B cell (primary cell): Measurements from ENCODE around the gene RHOV. TPM values are rescaled to one million over a fixed set of nuclear protein-coding genes. Genes with fewer than 3 reads are reported as not detected.

Experiments used
- ATAC-seq: fragments of 200-7000 bp; cut with Tn5 transposase; one replicate; pipeline ENCODE4 v1.10.0; 2021; ENCODE audit warnings: low read depth, mild to moderate bottlenecking, moderate number of reproducible peaks, moderate library complexity
- CTCF ChIA-PET: fragments of 350-600 bp; sonication (Branson Sonifier 250); formaldehyde crosslinking; loops from one replicate; lab custom pipeline; 2021; ENCODE audit warnings: antibody characterized with exemption, inconsistent platforms; lab: Charles Lee
- POLR2A ChIA-PET: fragments of 350-600 bp; sonication (Branson Sonifier 250); formaldehyde crosslinking; loops from one replicate; lab custom pipeline; 2021; ENCODE audit warnings: antibody characterized with exemption; lab: Charles Lee
- DNase-seq: peaks from one replicate; pipeline ENCODE4 v3.0.0; 2013
- H2AFZ ChIP-seq: 2 replicates; pipeline ENCODE4 v1.6.1; 2012; ENCODE audit warnings: mild to moderate bottlenecking, low read depth, low read length; ENCODE audit not compliant: insufficient read depth, poor library complexity, severe bottlenecking
- H3K27ac ChIP-seq, 2 donors: 1 replicate in 1 of 2; 2 replicates in 1 of 2; pipeline ENCODE4 v1.5.1; 2012 to 2013; ENCODE audit warnings: low read length in 2 of 2, mild to moderate bottlenecking in 2 of 2, moderate library complexity in 1 of 2
- H3K27me3 ChIP-seq, 4 experiments: fragments of 200-600 bp in 1 of 4; sonication (generic) in 1 of 4; replicated peaks in 1 of 4; 1 replicate in 2 of 4; 2 replicates in 2 of 4; pipeline versions ENCODE4 v1.6.1 to v1.7.0; 2013 to 2016; ENCODE audit warnings: low read length in 3 of 4, mild to moderate bottlenecking in 2 of 4, mixed read lengths in 1 of 4, moderate library complexity in 1 of 4; ENCODE audit not compliant: insufficient read depth in 4 of 4, control insufficient read depth in 3 of 4; ENCODE audit errors: control extremely low read depth in 1 of 4
- H3K36me3 ChIP-seq, 2 experiments: replicated peaks in 1 of 2; 1 replicate in 1 of 2; 2 replicates in 1 of 2; pipeline versions ENCODE4 v1.6.1 to v1.7.1; 2013; ENCODE audit warnings: low read length in 1 of 2; ENCODE audit not compliant: insufficient read depth in 2 of 2, control insufficient read depth in 1 of 2; ENCODE audit errors: control extremely low read depth in 1 of 2, extremely low read depth in 1 of 2
- H3K4me1 ChIP-seq, 2 donors: fragments of 200-600 bp in 1 of 2; sonication (generic) in 1 of 2; 1 replicate in 1 of 2; 2 replicates in 1 of 2; pipeline versions ENCODE4 v1.5.1 to v1.6.1; 2013 to 2017; ENCODE audit warnings: low read length in 2 of 2; ENCODE audit not compliant: control insufficient read depth in 2 of 2, insufficient read depth in 2 of 2
- H3K4me2 ChIP-seq: replicated peaks from 2 replicates; pipeline ENCODE3; 2012; ENCODE audit warnings: mild to moderate bottlenecking, low read depth, low read length; ENCODE audit not compliant: poor library complexity, severe bottlenecking
- H3K4me3 ChIP-seq, 5 experiments: fragments of 200-600 bp in 1 of 5; sonication (generic) in 1 of 5; 1 replicate in 3 of 5; 2 replicates in 2 of 5; pipeline versions ENCODE4 v1.5.1 to v1.7.0; 2011 to 2016; ENCODE audit warnings: low read length in 4 of 5, mild to moderate bottlenecking in 4 of 5, low read depth in 2 of 5, control low read depth in 1 of 5, moderate library complexity in 1 of 5; ENCODE audit not compliant: insufficient read depth in 1 of 5; ENCODE audit errors: control extremely low read depth in 1 of 5, extremely low read depth in 1 of 5
- H3K79me2 ChIP-seq: fragments of 200-600 bp; sonication (generic); one replicate; pipeline ENCODE4 v1.6.0; 2016; ENCODE audit warnings: low read length; ENCODE audit not compliant: control insufficient read depth, insufficient read depth
- H3K9ac ChIP-seq: fragments of 200-600 bp; sonication (generic); 2 replicates; pipeline ENCODE4 v1.6.1; 2017; ENCODE audit warnings: mild to moderate bottlenecking, low read length, moderate library complexity
- H3K9me3 ChIP-seq, 3 donors: one replicate each; pipeline versions ENCODE4 v1.6.1 to v1.7.1; 2013; ENCODE audit warnings: low read length in 2 of 3; ENCODE audit not compliant: control insufficient read depth in 2 of 3, insufficient read depth in 1 of 3; ENCODE audit errors: control extremely low read depth in 1 of 3
- H4K20me1 ChIP-seq: 2 replicates; pipeline ENCODE4 v1.6.0; 2012; ENCODE audit warnings: mild to moderate bottlenecking, low read length; ENCODE audit not compliant: insufficient read depth, control insufficient read depth, poor library complexity, severe bottlenecking
- H3K27ac Mint-ChIP-seq: one replicate; pipeline ENCODE4 v1.8.0; 2021; ENCODE audit warnings: mixed read lengths
- H3K27me3 Mint-ChIP-seq: one replicate; pipeline ENCODE4 v1.8.0; 2021; ENCODE audit warnings: mixed read lengths
- H3K4me1 Mint-ChIP-seq: one replicate; pipeline ENCODE4 v1.8.0; 2021; ENCODE audit warnings: mixed read lengths
- H3K4me3 Mint-ChIP-seq: one replicate; pipeline ENCODE4 v1.8.0; 2021; ENCODE audit warnings: mixed read lengths
- H3K9me3 Mint-ChIP-seq: one replicate; pipeline ENCODE4 v1.8.0; 2022; ENCODE audit warnings: mixed read lengths; ENCODE audit not compliant: insufficient read depth
- EZH2 ChIP-seq: IDR thresholded peaks from 2 replicates; pipeline ENCODE4 v1.6.1; 2012; ENCODE audit warnings: borderline replicate concordance, low read depth, mild to moderate bottlenecking, moderate library complexity, low read length; ENCODE audit not compliant: insufficient read depth, poor library complexity, severe bottlenecking
- WGBS: methylation state at CpG from one replicate; pipeline ENCODE4 v1.1.5; 2013; ENCODE audit warnings: missing lambda C conversion rate; ENCODE audit not compliant: insufficient coverage; 5-methylcytosine and 5-hydroxymethylcytosine counted together
- intact Hi-C: fragments of 100-400 bp; cut with micrococcal nuclease; formaldehyde crosslinking; loops from one replicate; pipeline ENCODE4 v1.10.0; 2022
- polyA plus RNA-seq: library from polyadenylated mRNA; depleted of rRNA; stranded (reverse); fragments of >200 nt; gene quantifications from 2 replicates; pipeline ENCODE4 v1.2.3, GENCODE V29; 2012
- total RNA-seq, 2 donors: library from RNA; stranded (reverse); fragments of 120-200 nt in 1 of 2; gene quantifications; 1 replicate in 1 of 2; 2 replicates in 1 of 2; pipeline versions ENCODE4 v1.2.3 to v1.2.4, GENCODE V29; 2013 to 2022
- TF ChIP-seq, protein P1 (sequence below): fragments of 200-600 bp; IDR thresholded peaks from one replicate; pipeline ENCODE4 v1.8.0; 2022; ENCODE audit warnings: antibody characterized with exemption, mild to moderate bottlenecking

The RHOV gene
- total and polyA plus RNA-seq, 2 donors (not counting 1 experiment from before 2014, with no cell fraction given), result 0.54 TPM; not detected in 1

DNA sequence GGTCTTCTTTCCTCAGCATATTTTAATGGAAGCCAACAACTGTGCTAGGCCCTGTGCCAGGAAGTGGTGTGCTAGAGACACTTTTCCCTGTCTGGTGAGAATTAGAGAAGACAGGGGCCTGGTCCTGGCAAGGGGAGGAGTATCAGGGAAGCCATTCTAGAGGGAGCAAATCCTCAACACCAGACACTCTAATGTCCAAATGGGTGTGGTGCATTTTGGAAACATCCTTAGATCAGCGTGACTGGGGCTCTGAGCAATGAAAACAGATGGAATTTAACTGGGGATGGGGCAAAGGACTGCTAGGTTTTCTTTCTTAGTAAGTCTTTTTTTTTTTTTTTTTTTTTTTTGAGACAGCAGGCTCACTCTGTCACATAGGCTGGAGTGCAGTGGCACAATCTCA lies 12.6 kb upstream of the RHOV start:
- ChIA-PET CTCF (interaction anchor here (2.1 to 4.3 kb wide), 2 partner anchors 8 to 28 kb away, joined by 8 to 21 read pairs; partner anchors contain the start of gene VPS18), POLR2A (no interaction called here)
- H3K79me2 ChIP-seq, result no peaks in the 10 kb centered on the region
- no peaks in the 10 kb centered on the region for H4K20me1 ChIP-seq
- DNase-seq, result no peak
- no peak overlapping the region for H3K4me3 ChIP-seq
- H3K4me1 ChIP-seq, result no peaks in the 10 kb centered on the region
- ATAC-seq, result no peak
- no peak for TF ChIP-seq EZH2
- TF ChIP-seq, protein P1, sequence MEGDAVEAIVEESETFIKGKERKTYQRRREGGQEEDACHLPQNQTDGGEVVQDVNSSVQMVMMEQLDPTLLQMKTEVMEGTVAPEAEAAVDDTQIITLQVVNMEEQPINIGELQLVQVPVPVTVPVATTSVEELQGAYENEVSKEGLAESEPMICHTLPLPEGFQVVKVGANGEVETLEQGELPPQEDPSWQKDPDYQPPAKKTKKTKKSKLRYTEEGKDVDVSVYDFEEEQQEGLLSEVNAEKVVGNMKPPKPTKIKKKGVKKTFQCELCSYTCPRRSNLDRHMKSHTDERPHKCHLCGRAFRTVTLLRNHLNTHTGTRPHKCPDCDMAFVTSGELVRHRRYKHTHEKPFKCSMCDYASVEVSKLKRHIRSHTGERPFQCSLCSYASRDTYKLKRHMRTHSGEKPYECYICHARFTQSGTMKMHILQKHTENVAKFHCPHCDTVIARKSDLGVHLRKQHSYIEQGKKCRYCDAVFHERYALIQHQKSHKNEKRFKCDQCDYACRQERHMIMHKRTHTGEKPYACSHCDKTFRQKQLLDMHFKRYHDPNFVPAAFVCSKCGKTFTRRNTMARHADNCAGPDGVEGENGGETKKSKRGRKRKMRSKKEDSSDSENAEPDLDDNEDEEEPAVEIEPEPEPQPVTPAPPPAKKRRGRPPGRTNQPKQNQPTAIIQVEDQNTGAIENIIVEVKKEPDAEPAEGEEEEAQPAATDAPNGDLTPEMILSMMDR, result no peak
- H3K27ac ChIP-seq, result no peak overlapping the region
- no peak overlapping the region for H3K9ac ChIP-seq
- no CpG with 5 or more reads among the region's 1 CpG for WGBS
- peaks cover under 1% of the 10 kb centered on the region for H3K4me1 Mint-ChIP-seq
- no peaks in the 10 kb centered on the region for H3K9me3 Mint-ChIP-seq
- H3K4me2 ChIP-seq, result no peak overlapping the region
- H3K4me3 Mint-ChIP-seq, result no peak overlapping the region
- peaks cover 3% of the 10 kb centered on the region for H3K27me3 Mint-ChIP-seq
- H3K9me3 ChIP-seq, result peaks cover 0 to 7% (median 0%) of the 10 kb centered on the region in 3 donors
- H3K27ac Mint-ChIP-seq, result no peak overlapping the region
- no peaks in the 10 kb centered on the region for H3K27me3 ChIP-seq
- no peaks in the 10 kb centered on the region for H3K36me3 ChIP-seq
- H2AFZ ChIP-seq, result no peak overlapping the region
- intact Hi-C loops, result no loop called here

DNA sequence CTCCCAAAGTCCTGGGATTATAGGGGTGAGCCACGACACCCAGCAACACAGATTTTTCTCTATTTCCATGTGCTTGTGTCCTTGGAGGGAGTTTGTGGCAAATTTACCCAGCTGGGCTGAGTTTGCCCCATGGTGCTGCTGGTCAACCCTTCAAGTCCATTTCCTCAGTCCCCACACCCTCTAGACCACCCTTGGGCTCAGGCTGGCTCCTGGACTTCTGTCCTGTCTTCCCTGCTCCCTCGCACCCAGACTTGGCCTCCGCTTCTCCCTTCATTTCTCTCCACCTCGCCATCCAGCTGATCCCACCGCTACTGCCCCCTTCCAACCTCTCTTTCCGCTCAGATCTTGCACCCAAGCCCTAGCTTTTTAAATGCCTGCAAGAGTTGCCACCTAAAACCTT lies 7.3 kb upstream of the RHOV start:
- H3K27ac Mint-ChIP-seq, result no peak overlapping the region
- H3K27me3 Mint-ChIP-seq, result peaks cover 3% of the 10 kb centered on the region
- H3K27ac ChIP-seq, result no peak overlapping the region
- POLR2A ChIA-PET, result no interaction called here
- no peak overlapping the region for H3K9ac ChIP-seq
- TF ChIP-seq, protein P1, result no peak
- TF ChIP-seq EZH2, result no peak
- no peaks in the 10 kb centered on the region for H3K4me1 ChIP-seq
- peaks cover 3% of the 10 kb centered on the region for H3K4me1 Mint-ChIP-seq
- no peak overlapping the region for H3K4me3 Mint-ChIP-seq
- WGBS, result 100% methylated on average over 5 of the region's 6 CpGs
- H3K9me3 ChIP-seq, result peaks cover 0 to 7% (median 0%) of the 10 kb centered on the region in 3 donors
- H3K4me3 ChIP-seq, result no peak overlapping the region
- no peaks in the 10 kb centered on the region for H3K79me2 ChIP-seq
- CTCF ChIA-PET, result interaction anchor here (0.7 to 2.2 kb wide), 3 partner anchors 11 to 23 kb away, joined by 4 to 8 read pairs (median 5); partner anchors contain the start of gene VPS18
- H3K4me2 ChIP-seq, result no peak overlapping the region
- ATAC-seq, result no peak
- H3K9me3 Mint-ChIP-seq, result no peaks in the 10 kb centered on the region
- H2AFZ ChIP-seq, result no peak overlapping the region
- H4K20me1 ChIP-seq, result no peaks in the 10 kb centered on the region
- no peak for DNase-seq
- H3K27me3 ChIP-seq, result no peaks in the 10 kb centered on the region
- H3K36me3 ChIP-seq, result no peaks in the 10 kb centered on the region
- intact Hi-C loops, result no loop called here
